Endothelial cell of umbilical vein (primary cell): ENCODE results near the gene MAP10.

Experiments used
- EZH2 ChIP-seq: IDR thresholded peaks from 2 replicates; pipeline ENCODE4 v1.6.1; 2012; ENCODE audit warnings: borderline replicate concordance, low read depth, mild to moderate bottlenecking, moderate library complexity, low read length, inconsistent platforms; ENCODE audit not compliant: severe bottlenecking
- FOS ChIP-seq: IDR thresholded peaks from 2 replicates; pipeline ENCODE4 v1.6.1; 2011; ENCODE audit warnings: mild to moderate bottlenecking, low read length, moderate library complexity, borderline replicate concordance; ENCODE audit not compliant: insufficient read depth
- GATA2 ChIP-seq: IDR thresholded peaks from 2 replicates; pipeline ENCODE4 v1.7.0; 2011; ENCODE audit warnings: low read depth, mild to moderate bottlenecking, moderate library complexity, mixed read lengths, low read length; ENCODE audit not compliant: insufficient read length, insufficient read depth
- MYC ChIP-seq: IDR thresholded peaks from one replicate; pipeline ENCODE4 v1.6.1; 2011; ENCODE audit warnings: mild to moderate bottlenecking, low read depth, low read length
- POLR2A ChIP-seq: IDR thresholded peaks from 2 replicates; pipeline ENCODE4 v1.6.1; 2012; ENCODE audit warnings: low read depth, mild to moderate bottlenecking, control low read depth, low read length
- POLR2AphosphoS5 ChIP-seq: IDR thresholded peaks from 2 replicates; pipeline ENCODE4 v1.6.1; 2012; ENCODE audit warnings: low read depth, mild to moderate bottlenecking, control low read depth, low read length, moderate library complexity; ENCODE audit not compliant: insufficient read depth
- TF ChIP-seq, protein P1 (sequence below), 2 donors: IDR thresholded peaks; 1 replicate in 1 of 2; 2 replicates in 1 of 2; pipeline ENCODE4 v1.5.1; 2011; ENCODE audit warnings: low read length in 2 of 2, mild to moderate bottlenecking in 2 of 2, moderate library complexity in 2 of 2, control low read depth in 1 of 2, inconsistent platforms in 1 of 2, low read depth in 1 of 2; ENCODE audit not compliant: insufficient read depth in 1 of 2; ENCODE audit errors: extremely low read depth in 1 of 2
- TF ChIP-seq, protein P2 (sequence below): IDR thresholded peaks from 2 replicates; pipeline ENCODE4 v1.6.1; 2011; ENCODE audit not compliant: insufficient read depth, insufficient read length

DNA sequence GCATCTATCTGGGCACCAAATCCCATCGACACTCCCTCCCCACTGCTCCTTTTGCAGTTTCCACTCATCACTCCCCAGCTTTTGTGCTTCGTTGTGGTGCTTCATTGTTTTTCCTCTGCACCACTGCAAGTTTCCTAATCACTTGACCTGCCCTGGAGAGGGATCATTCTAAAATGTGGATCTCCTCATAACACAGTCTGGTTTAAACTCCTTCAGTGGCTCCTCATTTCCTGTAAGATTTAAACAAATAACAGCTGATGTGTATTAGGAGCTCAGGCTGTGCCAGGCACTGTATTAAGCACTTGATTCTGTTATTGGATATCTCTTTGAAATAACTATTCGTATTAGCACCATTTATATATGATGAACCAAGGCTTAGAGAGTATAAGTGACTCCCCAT is 51.3 kb downstream of the MAP10 start:
- TF ChIP-seq, protein P1, sequence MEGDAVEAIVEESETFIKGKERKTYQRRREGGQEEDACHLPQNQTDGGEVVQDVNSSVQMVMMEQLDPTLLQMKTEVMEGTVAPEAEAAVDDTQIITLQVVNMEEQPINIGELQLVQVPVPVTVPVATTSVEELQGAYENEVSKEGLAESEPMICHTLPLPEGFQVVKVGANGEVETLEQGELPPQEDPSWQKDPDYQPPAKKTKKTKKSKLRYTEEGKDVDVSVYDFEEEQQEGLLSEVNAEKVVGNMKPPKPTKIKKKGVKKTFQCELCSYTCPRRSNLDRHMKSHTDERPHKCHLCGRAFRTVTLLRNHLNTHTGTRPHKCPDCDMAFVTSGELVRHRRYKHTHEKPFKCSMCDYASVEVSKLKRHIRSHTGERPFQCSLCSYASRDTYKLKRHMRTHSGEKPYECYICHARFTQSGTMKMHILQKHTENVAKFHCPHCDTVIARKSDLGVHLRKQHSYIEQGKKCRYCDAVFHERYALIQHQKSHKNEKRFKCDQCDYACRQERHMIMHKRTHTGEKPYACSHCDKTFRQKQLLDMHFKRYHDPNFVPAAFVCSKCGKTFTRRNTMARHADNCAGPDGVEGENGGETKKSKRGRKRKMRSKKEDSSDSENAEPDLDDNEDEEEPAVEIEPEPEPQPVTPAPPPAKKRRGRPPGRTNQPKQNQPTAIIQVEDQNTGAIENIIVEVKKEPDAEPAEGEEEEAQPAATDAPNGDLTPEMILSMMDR (IDR thresholded peaks at IDR 0.05; ENCODE audit: extremely low read depth in 1 of 2, insufficient read depth in 1 of 2, low read depth in 1 of 2, low read length in 2 of 2): no peak
- TF ChIP-seq GATA2 (no peak), POLR2A (no peak), MYC (no peak), EZH2 (no peak), POLR2AphosphoS5 (no peak), FOS (no peak)
- TF ChIP-seq, protein P2, sequence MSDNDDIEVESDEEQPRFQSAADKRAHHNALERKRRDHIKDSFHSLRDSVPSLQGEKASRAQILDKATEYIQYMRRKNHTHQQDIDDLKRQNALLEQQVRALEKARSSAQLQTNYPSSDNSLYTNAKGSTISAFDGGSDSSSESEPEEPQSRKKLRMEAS: no peak
